ENCODE data around the gene ZNF430. TPM values are rescaled to one million over a fixed set of nuclear protein-coding genes. Genes with fewer than 3 reads are reported as not detected.

The ZNF430 gene
- total RNA-seq, 1 experiment from 2014 or later, result 9.5 TPM

DNA sequence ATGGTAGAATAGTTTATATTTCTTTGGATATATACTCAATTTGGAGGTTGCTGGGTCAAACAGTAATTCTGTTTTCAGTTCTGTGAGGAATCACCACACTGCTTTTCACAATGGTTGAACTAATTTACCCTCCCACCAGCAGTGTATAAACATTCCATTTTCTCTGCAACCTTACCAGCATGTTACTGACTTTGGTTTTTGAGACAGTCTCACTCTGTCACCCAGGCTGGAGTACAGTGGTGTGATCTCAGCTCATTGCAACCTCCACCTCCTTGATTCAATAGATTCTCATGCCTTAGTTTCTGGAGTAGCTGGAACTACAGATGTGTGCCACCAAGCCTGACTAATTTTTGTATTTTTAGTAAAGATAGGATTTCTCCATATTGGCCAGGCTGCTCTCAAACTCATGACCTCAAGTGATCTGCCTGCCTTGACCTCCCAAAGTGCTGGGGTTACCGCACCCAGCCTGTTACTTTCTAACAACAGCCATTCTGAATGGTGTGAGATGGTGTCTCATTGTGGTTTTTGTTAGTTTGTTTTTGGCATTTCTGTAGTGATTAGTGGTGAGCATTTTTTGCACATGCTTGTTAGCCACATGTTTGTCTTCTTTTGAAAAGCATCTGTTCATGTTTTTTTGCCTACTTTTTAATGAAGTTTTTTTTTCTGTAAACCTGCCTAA lies 74.0 kb downstream of the ZNF430 start:
- no peaks in the 10 kb centered on the region for H3K4me1 Mint-ChIP-seq (ENCODE audit: low read depth, unreplicated experiment)
- H3K27me3 ChIP-seq (replicated peaks; ENCODE audit: control insufficient read depth, insufficient read depth, low read length), result no peaks in the 10 kb centered on the region
- no peak overlapping the region for H3K27ac Mint-ChIP-seq (ENCODE audit: unreplicated experiment)
- no peaks in the 10 kb centered on the region for H3K36me3 ChIP-seq (ENCODE audit: control insufficient read depth, insufficient read depth, low read length)
- intact Hi-C loops (cut with micrococcal nuclease; ENCODE audit: unreplicated experiment), result no loop called here
- no peak overlapping the region for H3K4me3 Mint-ChIP-seq (ENCODE audit: unreplicated experiment)
- POLR2A ChIA-PET, result no interaction called here
- H3K4me1 ChIP-seq, result no peaks in the 10 kb centered on the region
- no peaks in the 10 kb centered on the region for H3K27me3 Mint-ChIP-seq (ENCODE audit: insufficient read depth, unreplicated experiment)
- DNase-seq, result no peak
- CTCF ChIA-PET, result no interaction called here
- H3K36me3 Mint-ChIP-seq (ENCODE audit: insufficient read depth, unreplicated experiment), result peaks cover 37% of the 10 kb centered on the region
- TF ChIP-seq, protein P1, sequence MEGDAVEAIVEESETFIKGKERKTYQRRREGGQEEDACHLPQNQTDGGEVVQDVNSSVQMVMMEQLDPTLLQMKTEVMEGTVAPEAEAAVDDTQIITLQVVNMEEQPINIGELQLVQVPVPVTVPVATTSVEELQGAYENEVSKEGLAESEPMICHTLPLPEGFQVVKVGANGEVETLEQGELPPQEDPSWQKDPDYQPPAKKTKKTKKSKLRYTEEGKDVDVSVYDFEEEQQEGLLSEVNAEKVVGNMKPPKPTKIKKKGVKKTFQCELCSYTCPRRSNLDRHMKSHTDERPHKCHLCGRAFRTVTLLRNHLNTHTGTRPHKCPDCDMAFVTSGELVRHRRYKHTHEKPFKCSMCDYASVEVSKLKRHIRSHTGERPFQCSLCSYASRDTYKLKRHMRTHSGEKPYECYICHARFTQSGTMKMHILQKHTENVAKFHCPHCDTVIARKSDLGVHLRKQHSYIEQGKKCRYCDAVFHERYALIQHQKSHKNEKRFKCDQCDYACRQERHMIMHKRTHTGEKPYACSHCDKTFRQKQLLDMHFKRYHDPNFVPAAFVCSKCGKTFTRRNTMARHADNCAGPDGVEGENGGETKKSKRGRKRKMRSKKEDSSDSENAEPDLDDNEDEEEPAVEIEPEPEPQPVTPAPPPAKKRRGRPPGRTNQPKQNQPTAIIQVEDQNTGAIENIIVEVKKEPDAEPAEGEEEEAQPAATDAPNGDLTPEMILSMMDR (IDR thresholded peaks at IDR 0.05; ENCODE audit: insufficient read depth in 1 of 2, low read depth in 1 of 2, low read length in 1 of 2, severe bottlenecking in 1 of 2, unreplicated experiment in 1 of 2), result no peak
- H3K9me3 ChIP-seq, result no peaks in the 10 kb centered on the region
- no TSS peak for BruUV-seq (replicated peaks)
- H3K9me3 Mint-ChIP-seq (ENCODE audit: unreplicated experiment), result no peaks in the 10 kb centered on the region
- H3K4me3 ChIP-seq (ENCODE audit: low read depth, low read length), result no peak overlapping the region

DNA sequence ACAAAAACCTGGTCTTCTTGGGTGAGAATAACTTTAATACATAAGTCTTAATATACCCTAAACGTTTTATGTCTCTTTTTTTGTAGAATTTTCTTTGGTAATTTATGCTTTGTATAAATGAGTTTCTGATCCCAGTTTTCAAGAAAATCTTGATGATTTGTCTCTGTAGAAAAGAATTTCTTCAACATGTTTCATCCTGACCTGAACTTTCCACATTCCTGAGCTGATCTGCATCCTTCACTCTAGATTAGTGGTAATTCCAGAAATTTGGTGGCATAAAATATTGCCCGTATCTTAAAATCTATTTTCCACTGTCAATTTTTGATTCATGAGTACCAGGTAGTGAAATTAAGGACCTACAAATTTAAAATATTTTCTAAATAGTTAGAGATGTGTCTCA lies 77.8 kb downstream of the ZNF430 start:
- Mint-ChIP-seq H3K27me3 (ENCODE audit: insufficient read depth, unreplicated experiment) (no peaks in the 10 kb centered on the region), H3K9me3 (ENCODE audit: unreplicated experiment) (no peaks in the 10 kb centered on the region), H3K4me1 (ENCODE audit: low read depth, unreplicated experiment) (no peaks in the 10 kb centered on the region), H3K27ac (ENCODE audit: unreplicated experiment) (no peak overlapping the region), H3K4me3 (ENCODE audit: unreplicated experiment) (no peak overlapping the region), H3K36me3 (ENCODE audit: insufficient read depth, unreplicated experiment) (peaks cover 31% of the 10 kb centered on the region)
- H3K4me1 ChIP-seq, result no peaks in the 10 kb centered on the region
- H3K27me3 ChIP-seq (replicated peaks; ENCODE audit: control insufficient read depth, insufficient read depth, low read length), result no peaks in the 10 kb centered on the region
- intact Hi-C loops (cut with micrococcal nuclease; ENCODE audit: unreplicated experiment), result no loop called here
- no TSS peak for BruUV-seq (replicated peaks)
- no peaks in the 10 kb centered on the region; the same call in 1 of the 2 replicates for H3K36me3 ChIP-seq (ENCODE audit: control insufficient read depth, insufficient read depth, low read length)
- no peak overlapping the region for H3K4me3 ChIP-seq (ENCODE audit: low read depth, low read length)
- no peaks in the 10 kb centered on the region for H3K9me3 ChIP-seq
- POLR2A ChIA-PET, result no interaction called here
- TF ChIP-seq, protein P1 (IDR thresholded peaks at IDR 0.05; ENCODE audit: insufficient read depth in 1 of 2, low read depth in 1 of 2, low read length in 1 of 2, severe bottlenecking in 1 of 2, unreplicated experiment in 1 of 2), result no peak
- CTCF ChIA-PET, result no interaction called here
- DNase-seq, result no peak

DNA sequence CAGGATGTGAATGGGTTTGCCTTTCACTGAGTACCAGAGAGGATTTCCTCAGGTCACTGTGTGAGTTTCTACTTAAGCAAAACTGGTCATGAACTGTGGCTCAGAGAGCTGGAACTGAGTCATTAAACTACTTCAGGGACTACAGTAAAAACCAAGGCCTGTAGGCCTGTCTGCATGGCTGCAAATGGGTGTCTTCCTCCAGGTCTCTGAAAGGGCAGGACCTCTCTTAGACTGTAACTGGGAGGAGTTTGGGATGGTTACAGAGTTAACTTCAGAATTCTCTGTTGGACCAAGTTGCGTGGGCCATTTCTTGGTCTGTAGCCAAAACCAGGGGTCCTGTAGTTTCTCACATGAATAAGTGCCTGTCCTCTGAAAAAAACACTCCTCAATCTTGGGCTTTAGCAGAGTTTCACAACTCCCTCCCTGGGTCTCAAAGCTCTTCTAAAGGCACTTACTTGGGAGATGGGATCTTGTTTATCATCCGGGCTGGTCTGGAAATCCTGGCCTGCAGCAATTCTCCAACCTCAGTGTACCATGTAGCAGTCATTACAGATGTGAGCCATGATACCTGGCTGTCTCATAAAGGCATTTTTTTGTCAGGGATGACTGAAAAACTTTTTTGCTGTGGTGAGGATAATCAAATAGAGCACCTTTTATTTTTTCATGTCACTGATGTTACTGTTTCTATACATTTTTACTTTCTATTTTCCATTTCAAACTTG lies 81.2 kb downstream of the ZNF430 start:
- intact Hi-C loops (cut with micrococcal nuclease; ENCODE audit: unreplicated experiment), result no loop called here
- TF ChIP-seq, protein P1 (IDR thresholded peaks at IDR 0.05; ENCODE audit: insufficient read depth in 1 of 2, low read depth in 1 of 2, low read length in 1 of 2, severe bottlenecking in 1 of 2, unreplicated experiment in 1 of 2), result no peak
- Mint-ChIP-seq H3K4me1 (ENCODE audit: low read depth, unreplicated experiment) (no peaks in the 10 kb centered on the region), H3K4me3 (ENCODE audit: unreplicated experiment) (no peak overlapping the region), H3K27me3 (ENCODE audit: insufficient read depth, unreplicated experiment) (no peaks in the 10 kb centered on the region), H3K27ac (ENCODE audit: unreplicated experiment) (no peak overlapping the region), H3K36me3 (ENCODE audit: insufficient read depth, unreplicated experiment) (peaks cover 22% of the 10 kb centered on the region), H3K9me3 (ENCODE audit: unreplicated experiment) (no peaks in the 10 kb centered on the region)
- Histone ChIP-seq H3K4me3 (ENCODE audit: low read depth, low read length) (no peak overlapping the region), H3K36me3 (ENCODE audit: control insufficient read depth, insufficient read depth, low read length) (no peaks in the 10 kb centered on the region; the same call in 1 of the 2 replicates), H3K27me3 (replicated peaks; ENCODE audit: control insufficient read depth, insufficient read depth, low read length) (no peaks in the 10 kb centered on the region), H3K4me1 (no peaks in the 10 kb centered on the region), H3K9me3 (no peaks in the 10 kb centered on the region)
- no TSS peak for BruUV-seq (replicated peaks)
- CTCF ChIA-PET, result no interaction called here
- DNase-seq, result no peak
- POLR2A ChIA-PET, result no interaction called here

All from Caco-2 (cell line).